Small intestine (tissue), 7 donors: ENCODE measurements around the gene EPHA1. TPM values are rescaled to one million over a fixed set of nuclear protein-coding genes. Genes with fewer than 3 reads are reported as not detected.

Experiments
- DNase-seq, 2 donors: peaks; one replicate each; pipeline versions ENCODE4 v3.0.0 to v3.0.0-alpha.2; 2013
- FAIRE-seq: peaks from 2 replicates; lab custom pipeline; 2012; peaks lifted over from hg19 to GRCh38; lab: Jason Lieb, UNC
- H3K27ac ChIP-seq, 3 donors: one replicate each; pipeline ENCODE4 v1.5.1; 2013; ENCODE audit warnings: low read length in 2 of 3, mild to moderate bottlenecking in 2 of 3, control low read depth in 1 of 3, inconsistent platforms in 1 of 3, low read depth in 1 of 3, moderate library complexity in 1 of 3
- H3K27me3 ChIP-seq, 3 donors: one replicate each; pipeline ENCODE4 v1.6.1; 2013; ENCODE audit warnings: low read length in 3 of 3, inconsistent platforms in 1 of 3; ENCODE audit not compliant: control insufficient read depth in 3 of 3, insufficient read depth in 3 of 3
- H3K36me3 ChIP-seq, 3 donors: one replicate each; pipeline ENCODE4 v1.6.1; 2013; ENCODE audit warnings: low read length in 3 of 3, inconsistent platforms in 1 of 3, low read depth in 1 of 3, mild to moderate bottlenecking in 1 of 3, moderate library complexity in 1 of 3; ENCODE audit not compliant: control insufficient read depth in 3 of 3, insufficient read depth in 2 of 3
- H3K4me1 ChIP-seq, 3 donors: one replicate each; pipeline ENCODE4 v1.6.1; 2013; ENCODE audit warnings: low read length in 2 of 3, inconsistent platforms in 1 of 3, low read depth in 1 of 3, mild to moderate bottlenecking in 1 of 3, moderate library complexity in 1 of 3; ENCODE audit not compliant: control insufficient read depth in 3 of 3, insufficient read depth in 2 of 3
- H3K4me3 ChIP-seq, 3 donors: one replicate each; pipeline ENCODE4 v1.5.1; 2013; ENCODE audit warnings: low read length in 3 of 3, control low read depth in 1 of 3, inconsistent platforms in 1 of 3, low read depth in 1 of 3, mild to moderate bottlenecking in 1 of 3, moderate library complexity in 1 of 3
- H3K9me3 ChIP-seq, 2 donors: one replicate each; pipeline ENCODE4 v1.6.1; 2013; ENCODE audit warnings: low read depth in 1 of 2, low read length in 1 of 2; ENCODE audit not compliant: control insufficient read depth in 2 of 2, insufficient read depth in 1 of 2
- WGBS, 3 donors: extraction: QIAGEN DNeasy Blood & Tissue Kit; methylation state at CpG; one replicate each; pipeline ENCODE4 v1.1.7; 2013; 5-methylcytosine and 5-hydroxymethylcytosine counted together
- polyA plus RNA-seq, 4 donors: library from polyadenylated mRNA; stranded (reverse) in 3 of 4; unstranded in 1 of 4; fragments of 200-250 nt in 3 of 4; fragments of 120-200 nt in 1 of 4; gene quantifications; one replicate each; pipeline versions ENCODE4 v1.2.1 to v1.2.3, GENCODE V29; 2013
- donor health status: healthy with polysubstance abuse.
- donor health status: control.
- donor health status: control.
- donor health status: Bipolar disorder and iron deficiency.
- donor health status: healthy.

The EPHA1 gene
- polyA plus RNA-seq, 4 donors = 14.6 to 47.4 (median 31.0) TPM

DNA sequence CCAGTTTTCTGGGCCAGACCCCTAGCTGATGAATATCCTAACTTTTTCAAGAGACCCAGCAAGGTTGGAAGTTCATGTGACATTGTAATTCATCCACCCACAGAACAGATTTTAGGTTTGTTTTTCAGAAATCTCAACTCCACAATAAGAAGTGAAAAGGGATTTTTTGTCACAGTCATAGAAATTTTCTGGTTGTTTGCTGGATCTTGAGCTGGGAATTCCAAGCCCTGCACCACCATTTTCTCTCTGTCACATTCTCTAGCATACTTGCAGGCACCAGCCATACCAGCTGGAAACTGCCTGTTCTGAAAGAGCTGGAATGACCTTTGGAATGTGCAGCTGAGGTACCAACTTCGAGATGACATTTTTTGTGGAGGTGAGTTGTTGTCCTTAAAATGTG, 43.1 kb upstream of the EPHA1 start:
- 24 to 75% (median 33%) methylated on average over 1 of the region's 1 CpG for WGBS, 3 donors
- Histone ChIP-seq H3K27me3 (peaks cover 0 to 5% (median 0%) of the 10 kb centered on the region in 3 donors), H3K27ac (no peak overlapping the region), H3K36me3 (no peaks in the 10 kb centered on the region), H3K9me3 (no peaks in the 10 kb centered on the region), H3K4me3 (no peak overlapping the region), H3K4me1 (no peaks in the 10 kb centered on the region)
- DNase-seq (no peak), FAIRE-seq (no peak)

DNA sequence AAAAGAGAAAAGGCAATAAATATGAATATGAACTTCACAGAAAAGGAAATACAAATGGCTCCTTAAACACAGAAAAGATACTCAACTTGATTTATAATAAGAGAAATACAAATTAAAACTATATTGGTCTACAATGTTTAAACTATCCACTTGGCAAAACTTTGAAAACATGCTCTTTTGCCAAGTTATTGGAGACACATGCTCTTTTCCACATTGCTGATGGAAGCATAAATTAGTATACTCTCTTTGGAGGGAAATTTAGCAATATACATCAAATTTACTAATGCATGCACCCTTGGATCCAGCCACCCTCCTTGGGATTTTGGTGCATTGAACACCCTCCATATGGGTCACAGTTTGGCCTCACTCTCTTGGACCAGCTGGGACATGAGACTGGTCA, 42.5 kb upstream of the EPHA1 start:
- Histone ChIP-seq H3K9me3 (no peaks in the 10 kb centered on the region), H3K36me3 (no peaks in the 10 kb centered on the region), H3K27me3 (peaks cover 0 to 5% (median 0%) of the 10 kb centered on the region in 3 donors), H3K4me1 (no peaks in the 10 kb centered on the region), H3K4me3 (no peak overlapping the region), H3K27ac (no peak overlapping the region)
- no peak for DNase-seq
- FAIRE-seq = no peak

DNA sequence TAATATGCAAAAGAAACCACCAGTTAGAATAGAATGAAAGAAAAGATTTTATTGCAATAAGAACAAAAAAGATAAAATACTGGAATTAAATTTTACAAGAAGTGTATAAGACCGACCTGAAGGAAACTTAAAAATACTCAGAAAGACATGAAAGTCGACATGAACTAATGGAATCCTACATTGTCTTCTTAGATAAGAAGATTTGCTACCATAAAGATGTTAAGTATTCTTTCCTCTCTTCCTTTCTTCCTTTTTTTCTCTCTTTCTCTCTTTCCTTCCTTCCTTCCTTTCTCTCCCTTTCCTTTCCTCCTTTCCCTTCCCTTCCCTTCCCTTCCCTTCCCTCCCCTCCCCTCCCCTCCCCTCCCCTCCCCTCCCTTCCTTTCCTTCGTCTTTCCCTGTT, 41.1 kb upstream of the EPHA1 start:
- no peaks in the 10 kb centered on the region for H3K4me1 ChIP-seq
- no peaks in the 10 kb centered on the region for H3K36me3 ChIP-seq
- WGBS, 3 donors = 71 to 89% (median 79%) methylated on average over 2 of the region's 3 CpGs
- DNase-seq (no peak), FAIRE-seq (no peak)
- H3K27me3 ChIP-seq = peaks cover 0 to 8% (median 0%) of the 10 kb centered on the region in 3 donors
- H3K4me3 ChIP-seq = no peak overlapping the region
- no peaks in the 10 kb centered on the region for H3K9me3 ChIP-seq
- no peak overlapping the region for H3K27ac ChIP-seq

DNA sequence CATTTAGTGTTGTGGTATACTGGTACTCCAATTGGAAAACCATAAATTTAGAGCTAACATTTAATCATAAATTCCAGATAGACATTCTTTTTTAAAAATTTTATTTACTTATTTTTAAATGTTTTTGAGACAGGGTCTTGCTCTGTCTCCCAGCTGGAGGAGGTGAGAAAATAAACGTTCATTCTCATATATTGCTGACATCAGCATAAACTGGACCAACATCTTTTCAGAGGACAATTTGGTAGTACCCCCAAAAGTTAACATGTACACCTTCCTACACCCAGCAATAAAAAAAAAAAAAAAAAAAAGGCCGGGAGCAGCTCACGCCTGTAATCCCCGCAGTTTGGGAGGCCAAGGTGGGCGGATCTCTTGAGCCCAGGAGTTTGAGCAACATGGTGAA, 39.8 kb upstream of the EPHA1 start:
- no peak overlapping the region for H3K27ac ChIP-seq
- no peak for DNase-seq
- H3K27me3 ChIP-seq = peaks cover 0 to 8% (median 0%) of the 10 kb centered on the region in 3 donors
- H3K4me3 ChIP-seq = no peak overlapping the region
- no peaks in the 10 kb centered on the region for H3K36me3 ChIP-seq
- no peaks in the 10 kb centered on the region for H3K4me1 ChIP-seq
- FAIRE-seq = no peak
- H3K9me3 ChIP-seq = no peaks in the 10 kb centered on the region
- WGBS, 3 donors = 87 to 89% (median 88%) methylated on average over 5 of the region's 5 CpGs

DNA sequence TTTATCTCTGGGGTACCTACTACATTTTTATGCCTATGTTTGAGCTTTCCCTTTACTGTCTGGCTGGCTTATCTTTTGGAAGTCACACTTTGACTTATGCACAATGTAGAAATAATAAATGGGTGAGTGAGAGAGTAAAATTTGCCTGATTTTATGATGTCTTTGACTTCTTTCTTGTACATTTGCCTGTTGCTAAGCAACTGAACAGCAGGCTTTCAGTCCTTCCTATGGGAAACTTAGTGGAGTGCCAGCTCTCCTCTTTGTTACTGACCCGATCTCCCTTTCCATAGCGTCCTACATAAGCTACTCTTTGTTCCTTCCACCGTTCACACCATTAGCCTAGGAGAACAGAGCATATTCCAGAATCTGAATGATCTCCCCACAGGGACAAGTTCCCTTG, 38.8 kb upstream of the EPHA1 start:
- WGBS, 3 donors = 67 to 79% (median 75%) methylated on average over 3 of the region's 3 CpGs
- H3K27ac ChIP-seq = no peak overlapping the region
- DNase-seq (no peak), FAIRE-seq (no peak)
- no peaks in the 10 kb centered on the region for H3K36me3 ChIP-seq
- H3K27me3 ChIP-seq = peaks cover 0 to 8% (median 0%) of the 10 kb centered on the region in 3 donors
- no peaks in the 10 kb centered on the region for H3K9me3 ChIP-seq
- H3K4me3 ChIP-seq = no peak overlapping the region
- H3K4me1 ChIP-seq = no peaks in the 10 kb centered on the region

DNA sequence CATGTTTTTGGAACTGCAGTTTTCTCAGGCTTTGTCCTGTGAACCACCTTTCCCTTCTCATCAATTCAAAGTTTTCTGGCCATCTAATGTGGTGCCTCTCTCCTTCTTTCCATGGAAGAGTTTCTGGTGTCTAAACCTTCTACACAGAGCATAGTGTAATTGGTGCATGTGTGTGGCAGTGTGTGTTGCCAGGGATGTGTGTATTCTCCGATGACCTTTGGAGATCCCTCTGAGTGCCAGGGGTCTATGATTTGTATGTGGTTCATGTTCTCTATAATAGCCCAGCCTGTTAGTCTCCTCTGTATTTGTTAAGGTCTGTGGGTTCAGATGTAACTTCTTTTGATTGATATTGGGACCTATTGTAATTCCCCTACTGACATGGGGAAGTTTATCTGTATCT, 36.1 kb upstream of the EPHA1 start:
- WGBS, 3 donors = 94 to 100% (median 96%) methylated on average over 1 of the region's 1 CpG
- DNase-seq (no peak), FAIRE-seq (no peak)
- Histone ChIP-seq H3K9me3 (no peaks in the 10 kb centered on the region), H3K27me3 (peaks cover 0 to 8% (median 0%) of the 10 kb centered on the region in 3 donors), H3K27ac (no peak overlapping the region), H3K4me1 (no peaks in the 10 kb centered on the region), H3K4me3 (no peak overlapping the region), H3K36me3 (no peaks in the 10 kb centered on the region)

DNA sequence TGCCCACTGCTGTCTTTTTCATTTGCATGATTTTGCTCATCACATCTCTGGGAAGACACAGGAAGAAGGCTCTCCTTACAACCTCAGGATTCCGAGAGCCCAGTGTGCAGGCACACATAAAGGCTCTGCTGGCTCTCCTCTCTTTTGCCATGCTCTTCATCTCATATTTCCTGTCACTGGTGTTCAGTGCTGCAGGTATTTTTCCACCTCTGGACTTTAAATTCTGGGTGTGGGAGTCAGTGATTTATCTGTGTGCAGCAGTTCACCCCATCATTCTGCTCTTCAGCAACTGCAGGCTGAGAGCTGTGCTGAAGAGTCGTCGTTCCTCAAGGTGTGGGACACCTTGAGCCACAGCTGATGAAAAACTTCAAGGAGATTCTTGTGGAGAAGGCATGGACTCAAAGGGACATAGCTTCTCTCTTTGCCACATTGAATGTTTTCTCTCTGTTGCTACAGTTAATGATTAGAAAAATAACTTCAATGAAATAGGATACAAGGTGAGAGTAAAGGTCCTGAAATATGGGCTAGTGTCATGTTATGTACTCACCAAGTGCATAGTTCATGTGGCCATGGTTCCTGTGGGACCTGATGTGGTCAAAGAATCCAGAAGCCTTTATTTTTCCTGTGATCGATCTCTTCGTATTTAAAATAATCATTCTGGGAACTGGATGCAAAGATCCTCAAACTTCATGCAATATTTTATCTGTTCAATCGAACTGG, 35.6 kb upstream of the EPHA1 start:
- 87 to 92% (median 90%) methylated on average over 6 of the region's 6 CpGs for WGBS, 3 donors
- Histone ChIP-seq H3K27me3 (peaks cover 0 to 8% (median 0%) of the 10 kb centered on the region in 3 donors), H3K9me3 (no peaks in the 10 kb centered on the region), H3K4me3 (no peak overlapping the region), H3K27ac (no peak overlapping the region), H3K36me3 (no peaks in the 10 kb centered on the region), H3K4me1 (no peaks in the 10 kb centered on the region)
- no peak for DNase-seq
- FAIRE-seq = no peak

DNA sequence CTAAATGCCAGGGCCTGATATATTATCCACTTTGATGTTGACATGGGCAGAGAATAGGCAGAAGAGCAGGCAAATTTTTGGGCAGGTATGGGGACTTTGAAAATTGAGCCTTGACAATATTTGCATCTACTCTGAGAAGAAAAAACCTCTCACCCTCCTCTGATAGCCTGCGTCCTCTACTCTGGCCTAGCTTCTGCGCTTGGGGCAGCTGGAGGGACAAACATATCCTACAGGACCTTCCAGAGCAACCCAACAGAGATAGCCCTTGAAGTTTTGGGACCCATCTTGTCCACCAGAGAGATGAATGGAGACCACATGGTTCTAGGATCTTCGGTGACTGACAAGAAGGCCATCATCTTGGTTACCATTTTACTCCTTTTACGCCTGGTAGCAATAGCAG, 34.5 kb upstream of the EPHA1 start, which contains the start of gene TAS2R60:
TAS2R60 (plus strand) TSS at position 301 of the 400 bp plus-strand sequence; CDS start at position 301, 0 bp downstream.
- 70 to 92% (median 76%) methylated on average over 4 of the region's 4 CpGs for whole genome bisulfite sequencing, 3 donors
- DNase-seq (no peak), FAIRE-seq (no peak)
- Histone ChIP-seq H3K4me1 (no peaks in the 10 kb centered on the region), H3K36me3 (no peaks in the 10 kb centered on the region), H3K27ac (no peak within 1 kb of the TSS), H3K4me3 (no peak within 1 kb of the TSS), H3K9me3 (no peaks in the 10 kb centered on the region), H3K27me3 (peaks cover 0 to 5% (median 0%) of the 10 kb centered on the region in 3 donors)

DNA sequence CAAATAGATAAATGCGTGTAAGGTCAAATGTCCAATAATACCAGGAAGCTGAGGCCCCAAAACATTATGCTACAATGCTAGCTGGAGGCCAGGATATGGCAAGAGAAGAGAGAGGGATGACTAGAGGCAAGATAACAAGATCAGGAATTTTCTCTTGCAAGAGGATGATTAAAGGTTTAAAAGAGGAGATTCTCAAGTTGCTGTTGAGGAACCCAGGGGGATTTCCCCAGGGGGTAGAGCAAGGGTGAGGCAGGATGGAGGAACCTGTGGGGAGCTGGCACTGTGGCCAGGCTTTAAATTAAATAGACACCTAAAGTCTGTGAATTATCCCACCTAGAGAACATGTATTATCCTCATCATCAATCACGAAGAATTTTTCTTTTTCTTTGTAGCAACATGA, 31.2 kb upstream of the EPHA1 start:
- H3K4me1 ChIP-seq = no peaks in the 10 kb centered on the region
- WGBS, 3 donors = 84 to 94% (median 90%) methylated on average over 2 of the region's 2 CpGs
- H3K36me3 ChIP-seq = no peaks in the 10 kb centered on the region

More for the DNA sequence above, 31.2 kb upstream of the EPHA1 start:
- no peaks in the 10 kb centered on the region for H3K27me3 ChIP-seq
- DNase-seq (no peak), FAIRE-seq (no peak)
- no peak overlapping the region for H3K4me3 ChIP-seq
- H3K27ac ChIP-seq = no peak overlapping the region
- no peaks in the 10 kb centered on the region for H3K9me3 ChIP-seq
